GM23338 (cell line): ENCODE measurements around the gene DEFB126. TPM values are rescaled to one million over a fixed set of nuclear protein-coding genes. Genes with fewer than 3 reads are reported as not detected.

Experiments used
- ATAC-seq: fragments of 200-7000 bp; cut with Tn5 transposase; 3 replicates; pipeline ENCODE4 v1.9.1; 2020
- DNase-seq: peaks from one replicate; pipeline ENCODE4 v3.0.0-alpha.2; 2015; ENCODE audit warnings: low spot score
- H2AFZ ChIP-seq: fragments of 200-600 bp; sonication (generic); 2 replicates; pipeline ENCODE4 v1.8.0; 2016; ENCODE audit warnings: antibody characterized with exemption, mild to moderate bottlenecking, moderate library complexity
- H3F3A ChIP-seq: fragments of 200-600 bp; sonication (generic); replicated peaks from 2 replicates; pipeline ENCODE4 v1.8.0; 2017; ENCODE audit warnings: antibody characterized with exemption, mixed run types, low read depth
- H3K27ac ChIP-seq: fragments of 200-600 bp; sonication (generic); 2 replicates; pipeline ENCODE4 v1.6.1; 2016; ENCODE audit warnings: low read depth
- H3K27me3 ChIP-seq: fragments of 200-600 bp; sonication (generic); 2 replicates; pipeline ENCODE4 v1.8.0; 2016; ENCODE audit warnings: mild to moderate bottlenecking, mixed run types, moderate library complexity; ENCODE audit not compliant: insufficient read depth
- H3K36me3 ChIP-seq: fragments of 200-600 bp; sonication (generic); 2 replicates; pipeline ENCODE4 v1.8.0; 2016; ENCODE audit warnings: mild to moderate bottlenecking; ENCODE audit not compliant: insufficient read depth
- H3K4me1 ChIP-seq: fragments of 200-600 bp; sonication (generic); 2 replicates; pipeline ENCODE4 v1.8.0; 2016; ENCODE audit warnings: mild to moderate bottlenecking, moderate library complexity; ENCODE audit not compliant: insufficient read depth
- H3K4me2 ChIP-seq: fragments of 200-600 bp; sonication (generic); 2 replicates; pipeline ENCODE4 v1.7.1; 2017; ENCODE audit warnings: mixed run types
- H3K4me3 ChIP-seq: fragments of 200-600 bp; sonication (generic); 2 replicates; pipeline ENCODE4 v1.6.1; 2016; ENCODE audit warnings: mixed run types
- H3K79me2 ChIP-seq: fragments of 200-600 bp; sonication (generic); replicated peaks from 2 replicates; pipeline ENCODE4 v1.8.0; 2017; ENCODE audit warnings: mild to moderate bottlenecking; ENCODE audit not compliant: insufficient read depth
- H3K9me2 ChIP-seq: fragments of 200-600 bp; sonication (generic); 2 replicates; pipeline ENCODE4 v1.8.0; 2017; ENCODE audit not compliant: insufficient read depth
- H4K20me1 ChIP-seq: fragments of 200-600 bp; sonication (generic); replicated peaks from 2 replicates; pipeline ENCODE4 v1.8.0; 2017; ENCODE audit warnings: mild to moderate bottlenecking; ENCODE audit not compliant: insufficient read depth
- H3K27ac Mint-ChIP-seq: 2 replicates; pipeline ENCODE4 v1.8.0; 2020; ENCODE audit warnings: inconsistent platforms, mild to moderate bottlenecking, moderate library complexity, mixed read lengths
- H3K27me3 Mint-ChIP-seq: 3 replicates; pipeline ENCODE4 v1.8.0; 2022; ENCODE audit warnings: low read depth, mild to moderate bottlenecking, moderate library complexity, mixed read lengths, inconsistent platforms; ENCODE audit not compliant: insufficient read depth, poor library complexity
- H3K36me3 Mint-ChIP-seq: 3 replicates; pipeline ENCODE4 v1.8.0; 2021; ENCODE audit warnings: low read depth, mild to moderate bottlenecking, inconsistent platforms, moderate library complexity, mixed read lengths
- H3K4me1 Mint-ChIP-seq: 3 replicates; pipeline ENCODE4 v1.8.0; 2020; ENCODE audit warnings: mild to moderate bottlenecking, inconsistent platforms, mixed read lengths
- H3K4me3 Mint-ChIP-seq: 3 replicates; pipeline ENCODE4 v1.8.0; 2021; ENCODE audit warnings: moderate library complexity, mild to moderate bottlenecking, inconsistent platforms, mixed read lengths
- H3K9me3 Mint-ChIP-seq: 3 replicates; pipeline ENCODE4 v1.8.0; 2020; ENCODE audit warnings: moderate library complexity, mild to moderate bottlenecking, inconsistent platforms, mixed read lengths
- EZH2phosphoT487 ChIP-seq: fragments of 200-600 bp; sonication (generic); IDR thresholded peaks from one replicate; pipeline ENCODE4 v1.8.1; 2018; ENCODE audit warnings: antibody characterized with exemption; ENCODE audit not compliant: unreplicated experiment
- JUNB ChIP-seq: IDR thresholded peaks from one replicate; pipeline ENCODE4 v1.6.1; 2016; ENCODE audit warnings: antibody characterized with exemption; ENCODE audit not compliant: unreplicated experiment
- REST ChIP-seq: IDR thresholded peaks from one replicate; pipeline ENCODE4 v1.6.1; 2018; ENCODE audit warnings: antibody characterized with exemption; ENCODE audit not compliant: unreplicated experiment
- polyA plus RNA-seq: library from polyadenylated mRNA; unstranded; fragments of >200 nt; fragmentation: Nextera tagmentation; extraction: Ambion mirVana; gene quantifications from 2 replicates; pipeline ENCODE4 v1.2.1, GENCODE V29; 2016
- total RNA-seq: library from RNA; depleted of rRNA; stranded (reverse); fragments of >200 nt; shearing (Covaris generic); gene quantifications from 2 replicates; pipeline ENCODE4 v1.2.3, GENCODE V29; 2014
- TF ChIP-seq, protein P1 (sequence below): fragments of 250-450 bp; sonication (Bioruptor Pico); IDR thresholded peaks from 2 replicates; pipeline ENCODE4 v1.5.0; 2020; ENCODE audit warnings: mild to moderate bottlenecking, moderate library complexity

Gene DEFB126
- total and polyA plus RNA-seq, 2 experiments from 2014 or later, result not detected

- H3K36me3 Mint-ChIP-seq, result no peaks in the 10 kb centered on the region
- Histone ChIP-seq H3K4me2 (no peak overlapping the region), H3K36me3 (no peaks in the 10 kb centered on the region), H3K4me1 (peaks cover 9% of the 10 kb centered on the region), H3F3A (no peaks in the 10 kb centered on the region), H3K27me3 (peaks cover 2% of the 10 kb centered on the region; the same call in 1 of the 2 replicates), H3K9me2 (peaks cover 4% of the 10 kb centered on the region; the same call in 1 of the 2 replicates), H2AFZ (no peak overlapping the region), H4K20me1 (no peaks in the 10 kb centered on the region), H3K27ac (no peak overlapping the region), H3K4me3 (no peak overlapping the region), H3K79me2 (no peaks in the 10 kb centered on the region)
- H3K4me1 Mint-ChIP-seq, result peaks cover 9% of the 10 kb centered on the region
- no peak for DNase-seq
- TF ChIP-seq REST, result no peak
- TF ChIP-seq EZH2phosphoT487, result no peak
- TF ChIP-seq, protein P1, sequence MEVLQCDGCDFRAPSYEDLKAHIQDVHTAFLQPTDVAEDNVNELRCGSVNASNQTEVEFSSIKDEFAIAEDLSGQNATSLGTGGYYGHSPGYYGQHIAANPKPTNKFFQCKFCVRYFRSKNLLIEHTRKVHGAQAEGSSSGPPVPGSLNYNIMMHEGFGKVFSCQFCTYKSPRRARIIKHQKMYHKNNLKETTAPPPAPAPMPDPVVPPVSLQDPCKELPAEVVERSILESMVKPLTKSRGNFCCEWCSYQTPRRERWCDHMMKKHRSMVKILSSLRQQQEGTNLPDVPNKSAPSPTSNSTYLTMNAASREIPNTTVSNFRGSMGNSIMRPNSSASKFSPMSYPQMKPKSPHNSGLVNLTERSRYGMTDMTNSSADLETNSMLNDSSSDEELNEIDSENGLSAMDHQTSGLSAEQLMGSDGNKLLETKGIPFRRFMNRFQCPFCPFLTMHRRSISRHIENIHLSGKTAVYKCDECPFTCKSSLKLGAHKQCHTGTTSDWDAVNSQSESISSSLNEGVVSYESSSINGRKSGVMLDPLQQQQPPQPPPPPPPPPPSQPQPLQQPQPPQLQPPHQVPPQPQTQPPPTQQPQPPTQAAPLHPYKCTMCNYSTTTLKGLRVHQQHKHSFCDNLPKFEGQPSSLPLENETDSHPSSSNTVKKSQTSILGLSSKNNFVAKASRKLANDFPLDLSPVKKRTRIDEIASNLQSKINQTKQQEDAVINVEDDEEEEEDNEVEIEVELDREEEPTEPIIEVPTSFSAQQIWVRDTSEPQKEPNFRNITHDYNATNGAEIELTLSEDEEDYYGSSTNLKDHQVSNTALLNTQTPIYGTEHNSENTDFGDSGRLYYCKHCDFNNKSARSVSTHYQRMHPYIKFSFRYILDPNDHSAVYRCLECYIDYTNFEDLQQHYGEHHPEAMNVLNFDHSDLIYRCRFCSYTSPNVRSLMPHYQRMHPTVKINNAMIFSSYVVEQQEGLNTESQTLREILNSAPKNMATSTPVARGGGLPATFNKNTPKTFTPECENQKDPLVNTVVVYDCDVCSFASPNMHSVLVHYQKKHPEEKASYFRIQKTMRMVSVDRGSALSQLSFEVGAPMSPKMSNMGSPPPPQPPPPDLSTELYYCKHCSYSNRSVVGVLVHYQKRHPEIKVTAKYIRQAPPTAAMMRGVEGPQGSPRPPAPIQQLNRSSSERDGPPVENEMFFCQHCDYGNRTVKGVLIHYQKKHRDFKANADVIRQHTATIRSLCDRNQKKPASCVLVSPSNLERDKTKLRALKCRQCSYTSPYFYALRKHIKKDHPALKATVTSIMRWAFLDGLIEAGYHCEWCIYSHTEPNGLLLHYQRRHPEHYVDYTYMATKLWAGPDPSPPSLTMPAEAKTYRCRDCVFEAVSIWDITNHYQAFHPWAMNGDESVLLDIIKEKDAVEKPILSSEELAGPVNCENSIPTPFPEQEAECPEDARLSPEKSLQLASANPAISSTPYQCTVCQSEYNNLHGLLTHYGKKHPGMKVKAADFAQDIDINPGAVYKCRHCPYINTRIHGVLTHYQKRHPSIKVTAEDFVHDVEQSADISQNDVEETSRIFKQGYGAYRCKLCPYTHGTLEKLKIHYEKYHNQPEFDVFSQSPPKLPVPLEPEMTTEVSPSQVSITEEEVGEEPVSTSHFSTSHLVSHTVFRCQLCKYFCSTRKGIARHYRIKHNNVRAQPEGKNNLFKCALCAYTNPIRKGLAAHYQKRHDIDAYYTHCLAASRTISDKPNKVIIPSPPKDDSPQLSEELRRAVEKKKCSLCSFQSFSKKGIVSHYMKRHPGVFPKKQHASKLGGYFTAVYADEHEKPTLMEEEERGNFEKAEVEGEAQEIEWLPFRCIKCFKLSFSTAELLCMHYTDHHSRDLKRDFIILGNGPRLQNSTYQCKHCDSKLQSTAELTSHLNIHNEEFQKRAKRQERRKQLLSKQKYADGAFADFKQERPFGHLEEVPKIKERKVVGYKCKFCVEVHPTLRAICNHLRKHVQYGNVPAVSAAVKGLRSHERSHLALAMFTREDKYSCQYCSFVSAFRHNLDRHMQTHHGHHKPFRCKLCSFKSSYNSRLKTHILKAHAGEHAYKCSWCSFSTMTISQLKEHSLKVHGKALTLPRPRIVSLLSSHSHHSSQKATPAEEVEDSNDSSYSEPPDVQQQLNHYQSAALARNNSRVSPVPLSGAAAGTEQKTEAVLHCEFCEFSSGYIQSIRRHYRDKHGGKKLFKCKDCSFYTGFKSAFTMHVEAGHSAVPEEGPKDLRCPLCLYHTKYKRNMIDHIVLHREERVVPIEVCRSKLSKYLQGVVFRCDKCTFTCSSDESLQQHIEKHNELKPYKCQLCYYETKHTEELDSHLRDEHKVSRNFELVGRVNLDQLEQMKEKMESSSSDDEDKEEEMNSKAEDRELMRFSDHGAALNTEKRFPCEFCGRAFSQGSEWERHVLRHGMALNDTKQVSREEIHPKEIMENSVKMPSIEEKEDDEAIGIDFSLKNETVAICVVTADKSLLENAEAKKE (CRISPR knock-in tag), result no peak
- no peak for TF ChIP-seq JUNB
- no peak overlapping the region for H3K4me3 Mint-ChIP-seq
- H3K27me3 Mint-ChIP-seq, result peaks cover 2% of the 10 kb centered on the region
- H3K27ac Mint-ChIP-seq, result no peak overlapping the region
- H3K9me3 Mint-ChIP-seq, result peaks cover 3% of the 10 kb centered on the region; the same call in 2 of the 3 replicates
- ATAC-seq, result no peak
These were observed 41.9 kb downstream of the DEFB126 start for GRCh38 chr20:184288-184687.
